ENCODE measurements around the gene CILP2. TPM values are rescaled to one million over a fixed set of nuclear protein-coding genes. Genes with fewer than 3 reads are reported as not detected.

CILP2 gene
- total and polyA plus RNA-seq, 2 experiments from 2014 or later = 4.0 to 21.6 TPM

DNA sequence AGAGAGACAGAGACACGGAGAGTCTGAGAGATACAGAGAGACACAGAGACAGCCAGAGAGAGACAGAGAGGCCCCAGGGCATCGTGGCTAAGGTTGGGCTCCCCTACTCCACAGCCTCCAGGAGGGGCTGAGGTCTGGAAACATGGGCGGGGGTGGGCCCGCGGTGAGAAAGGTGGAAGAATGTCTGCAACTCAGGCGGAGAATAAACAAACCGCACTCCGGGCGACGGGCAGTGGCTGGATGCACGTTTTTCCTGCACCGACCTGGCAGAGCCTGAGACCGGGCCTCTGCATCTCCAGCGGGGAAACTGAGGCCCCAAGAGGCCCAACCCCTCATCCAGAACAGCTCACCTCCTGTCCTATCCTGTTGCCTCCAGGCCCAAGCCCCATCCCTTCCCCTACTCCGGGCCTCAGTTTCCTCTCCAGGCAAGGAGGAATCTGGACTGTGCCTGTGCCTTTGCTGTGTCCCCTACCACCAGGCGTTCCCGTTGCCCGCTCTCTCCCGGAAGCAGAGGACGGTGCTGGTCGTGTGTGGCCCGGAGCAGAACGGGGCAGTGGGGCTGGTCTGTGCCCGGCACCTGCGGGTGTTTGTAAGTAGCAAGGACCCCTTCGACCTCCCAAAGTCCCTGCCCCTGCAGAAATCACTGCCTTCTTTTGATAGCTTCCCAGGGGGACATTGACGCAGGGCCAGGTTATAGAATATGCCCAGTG lies 3.4 kb upstream of the CILP2 start:
- Mint-ChIP-seq H3K4me1 (peaks cover 32% of the 10 kb centered on the region), H3K27ac (no peak overlapping the region), H3K4me3 (no peak overlapping the region), H3K36me3 (ENCODE audit: low read depth) (peaks cover 10% of the 10 kb centered on the region), H3K9me3 (no peaks in the 10 kb centered on the region), H3K27me3 (ENCODE audit: insufficient read depth, low read depth, poor library complexity) (peaks cover 31% of the 10 kb centered on the region)
- TF ChIP-seq, protein P1, sequence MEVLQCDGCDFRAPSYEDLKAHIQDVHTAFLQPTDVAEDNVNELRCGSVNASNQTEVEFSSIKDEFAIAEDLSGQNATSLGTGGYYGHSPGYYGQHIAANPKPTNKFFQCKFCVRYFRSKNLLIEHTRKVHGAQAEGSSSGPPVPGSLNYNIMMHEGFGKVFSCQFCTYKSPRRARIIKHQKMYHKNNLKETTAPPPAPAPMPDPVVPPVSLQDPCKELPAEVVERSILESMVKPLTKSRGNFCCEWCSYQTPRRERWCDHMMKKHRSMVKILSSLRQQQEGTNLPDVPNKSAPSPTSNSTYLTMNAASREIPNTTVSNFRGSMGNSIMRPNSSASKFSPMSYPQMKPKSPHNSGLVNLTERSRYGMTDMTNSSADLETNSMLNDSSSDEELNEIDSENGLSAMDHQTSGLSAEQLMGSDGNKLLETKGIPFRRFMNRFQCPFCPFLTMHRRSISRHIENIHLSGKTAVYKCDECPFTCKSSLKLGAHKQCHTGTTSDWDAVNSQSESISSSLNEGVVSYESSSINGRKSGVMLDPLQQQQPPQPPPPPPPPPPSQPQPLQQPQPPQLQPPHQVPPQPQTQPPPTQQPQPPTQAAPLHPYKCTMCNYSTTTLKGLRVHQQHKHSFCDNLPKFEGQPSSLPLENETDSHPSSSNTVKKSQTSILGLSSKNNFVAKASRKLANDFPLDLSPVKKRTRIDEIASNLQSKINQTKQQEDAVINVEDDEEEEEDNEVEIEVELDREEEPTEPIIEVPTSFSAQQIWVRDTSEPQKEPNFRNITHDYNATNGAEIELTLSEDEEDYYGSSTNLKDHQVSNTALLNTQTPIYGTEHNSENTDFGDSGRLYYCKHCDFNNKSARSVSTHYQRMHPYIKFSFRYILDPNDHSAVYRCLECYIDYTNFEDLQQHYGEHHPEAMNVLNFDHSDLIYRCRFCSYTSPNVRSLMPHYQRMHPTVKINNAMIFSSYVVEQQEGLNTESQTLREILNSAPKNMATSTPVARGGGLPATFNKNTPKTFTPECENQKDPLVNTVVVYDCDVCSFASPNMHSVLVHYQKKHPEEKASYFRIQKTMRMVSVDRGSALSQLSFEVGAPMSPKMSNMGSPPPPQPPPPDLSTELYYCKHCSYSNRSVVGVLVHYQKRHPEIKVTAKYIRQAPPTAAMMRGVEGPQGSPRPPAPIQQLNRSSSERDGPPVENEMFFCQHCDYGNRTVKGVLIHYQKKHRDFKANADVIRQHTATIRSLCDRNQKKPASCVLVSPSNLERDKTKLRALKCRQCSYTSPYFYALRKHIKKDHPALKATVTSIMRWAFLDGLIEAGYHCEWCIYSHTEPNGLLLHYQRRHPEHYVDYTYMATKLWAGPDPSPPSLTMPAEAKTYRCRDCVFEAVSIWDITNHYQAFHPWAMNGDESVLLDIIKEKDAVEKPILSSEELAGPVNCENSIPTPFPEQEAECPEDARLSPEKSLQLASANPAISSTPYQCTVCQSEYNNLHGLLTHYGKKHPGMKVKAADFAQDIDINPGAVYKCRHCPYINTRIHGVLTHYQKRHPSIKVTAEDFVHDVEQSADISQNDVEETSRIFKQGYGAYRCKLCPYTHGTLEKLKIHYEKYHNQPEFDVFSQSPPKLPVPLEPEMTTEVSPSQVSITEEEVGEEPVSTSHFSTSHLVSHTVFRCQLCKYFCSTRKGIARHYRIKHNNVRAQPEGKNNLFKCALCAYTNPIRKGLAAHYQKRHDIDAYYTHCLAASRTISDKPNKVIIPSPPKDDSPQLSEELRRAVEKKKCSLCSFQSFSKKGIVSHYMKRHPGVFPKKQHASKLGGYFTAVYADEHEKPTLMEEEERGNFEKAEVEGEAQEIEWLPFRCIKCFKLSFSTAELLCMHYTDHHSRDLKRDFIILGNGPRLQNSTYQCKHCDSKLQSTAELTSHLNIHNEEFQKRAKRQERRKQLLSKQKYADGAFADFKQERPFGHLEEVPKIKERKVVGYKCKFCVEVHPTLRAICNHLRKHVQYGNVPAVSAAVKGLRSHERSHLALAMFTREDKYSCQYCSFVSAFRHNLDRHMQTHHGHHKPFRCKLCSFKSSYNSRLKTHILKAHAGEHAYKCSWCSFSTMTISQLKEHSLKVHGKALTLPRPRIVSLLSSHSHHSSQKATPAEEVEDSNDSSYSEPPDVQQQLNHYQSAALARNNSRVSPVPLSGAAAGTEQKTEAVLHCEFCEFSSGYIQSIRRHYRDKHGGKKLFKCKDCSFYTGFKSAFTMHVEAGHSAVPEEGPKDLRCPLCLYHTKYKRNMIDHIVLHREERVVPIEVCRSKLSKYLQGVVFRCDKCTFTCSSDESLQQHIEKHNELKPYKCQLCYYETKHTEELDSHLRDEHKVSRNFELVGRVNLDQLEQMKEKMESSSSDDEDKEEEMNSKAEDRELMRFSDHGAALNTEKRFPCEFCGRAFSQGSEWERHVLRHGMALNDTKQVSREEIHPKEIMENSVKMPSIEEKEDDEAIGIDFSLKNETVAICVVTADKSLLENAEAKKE (CRISPR knock-in tag; IDR thresholded peaks at IDR 0.05) = no peak
- TF ChIP-seq STAT1 (IDR thresholded peaks at IDR 0.05; ENCODE audit: unreplicated experiment) = no peak
- TF ChIP-seq EZH2phosphoT487 (IDR thresholded peaks at IDR 0.05; ENCODE audit: unreplicated experiment) = no peak
- no peak for TF ChIP-seq POLR2AphosphoS5 (IDR thresholded peaks at IDR 0.05; ENCODE audit: low read depth)
- TF ChIP-seq ZNF331 (CRISPR knock-in tag; IDR thresholded peaks at IDR 0.05; ENCODE audit: low read depth) = no peak
- TF ChIP-seq, protein P2, sequence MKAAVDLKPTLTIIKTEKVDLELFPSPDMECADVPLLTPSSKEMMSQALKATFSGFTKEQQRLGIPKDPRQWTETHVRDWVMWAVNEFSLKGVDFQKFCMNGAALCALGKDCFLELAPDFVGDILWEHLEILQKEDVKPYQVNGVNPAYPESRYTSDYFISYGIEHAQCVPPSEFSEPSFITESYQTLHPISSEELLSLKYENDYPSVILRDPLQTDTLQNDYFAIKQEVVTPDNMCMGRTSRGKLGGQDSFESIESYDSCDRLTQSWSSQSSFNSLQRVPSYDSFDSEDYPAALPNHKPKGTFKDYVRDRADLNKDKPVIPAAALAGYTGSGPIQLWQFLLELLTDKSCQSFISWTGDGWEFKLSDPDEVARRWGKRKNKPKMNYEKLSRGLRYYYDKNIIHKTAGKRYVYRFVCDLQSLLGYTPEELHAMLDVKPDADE (IDR thresholded peaks at IDR 0.05) = no peak
- TF ChIP-seq ZNF114 (CRISPR knock-in tag; IDR thresholded peaks at IDR 0.05) = no peak
- TF ChIP-seq EZH2 (IDR thresholded peaks at IDR 0.05; ENCODE audit: low read depth, unreplicated experiment) = no peak
- TF ChIP-seq CREB1 (CRISPR knock-in tag; IDR thresholded peaks at IDR 0.05; ENCODE audit: low read depth) = no peak
- no peak for TF ChIP-seq NANOG (IDR thresholded peaks at IDR 0.05; ENCODE audit: borderline replicate concordance)
- Histone ChIP-seq H3K27me3 (ENCODE audit: insufficient read depth) (peaks cover 24% of the 10 kb centered on the region), H3K9me2 (ENCODE audit: insufficient read depth) (no peaks in the 10 kb centered on the region), H3K27ac (ENCODE audit: low read depth) (no peak overlapping the region), H3K79me2 (replicated peaks; ENCODE audit: insufficient read depth) (no peaks in the 10 kb centered on the region), H4K20me1 (replicated peaks; ENCODE audit: insufficient read depth) (0 out of 2 replicates have a peak, but pooled peaks cover 5% of the 10 kb centered on the region), H3K4me2 (no peak overlapping the region), H3K4me1 (ENCODE audit: insufficient read depth) (peaks cover 5% of the 10 kb centered on the region; the same call in 1 of the 2 replicates), H3K4me3 (no peak overlapping the region), H2AFZ (no peak overlapping the region), H3K36me3 (ENCODE audit: insufficient read depth) (no peaks in the 10 kb centered on the region), H3F3A (replicated peaks; ENCODE audit: low read depth) (peaks cover 34% of the 10 kb centered on the region)
- DNase-seq (ENCODE audit: low spot score) (peak; percentile 7), ATAC-seq (no peak)

Measured in GM23338 (cell line).